Measurements from ENCODE around the gene KAT2B.

The KAT2B gene

GRCh38 chr3:20064796-20065564 is 24.7 kb downstream of the KAT2B start:
- H3K4me3 ChIP-seq (replicated peaks in 1 of 2; ENCODE audit: low read depth in 2 of 2, low read length in 2 of 2): no peak overlapping the region
- no peak for DNase-seq (ENCODE audit: low read depth in 2 of 2)
- TF ChIP-seq CTCF (IDR thresholded peaks at IDR 0.05; ENCODE audit: low read depth, low read length): no peak

DNA sequence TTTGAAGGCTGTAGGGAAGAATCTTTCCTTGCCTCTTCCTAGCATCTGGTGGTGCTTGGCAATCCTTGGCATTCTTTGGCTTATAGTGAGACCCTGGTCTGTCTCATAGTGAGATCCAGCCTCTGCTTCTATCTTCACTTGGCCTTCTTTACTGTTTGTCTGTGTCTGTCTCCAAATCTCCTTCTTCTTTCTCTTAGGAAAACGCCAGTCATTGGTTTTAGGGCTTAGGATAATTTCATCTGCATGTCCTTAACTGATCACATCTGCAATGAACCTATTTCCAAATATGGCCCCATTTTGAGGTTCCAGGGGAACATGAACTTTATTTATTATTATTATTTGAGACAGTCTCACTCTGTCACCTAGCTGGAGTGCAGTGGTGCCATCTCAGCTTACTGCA is 25.8 kb downstream of the KAT2B start:
- no peak overlapping the region for H3K4me3 ChIP-seq (replicated peaks in 1 of 2; ENCODE audit: low read depth in 2 of 2, low read length in 2 of 2)
- no peak for TF ChIP-seq CTCF (IDR thresholded peaks at IDR 0.05; ENCODE audit: low read depth, low read length)
- no peak for DNase-seq (ENCODE audit: low read depth in 2 of 2)

- no peak for TF ChIP-seq CTCF (IDR thresholded peaks at IDR 0.05; ENCODE audit: low read depth, low read length)
- peak in 1 of 2 donors; percentile 18 for DNase-seq (ENCODE audit: low read depth in 2 of 2)
- H3K4me3 ChIP-seq (replicated peaks in 1 of 2; ENCODE audit: low read depth in 2 of 2, low read length in 2 of 2): no peak overlapping the region
Measured at GRCh38 chr3:20066850-20067617, 26.8 kb downstream of the KAT2B start.

GRCh38 chr3:20068512-20069177 is 28.4 kb downstream of the KAT2B start:
- H3K4me3 ChIP-seq (replicated peaks in 1 of 2; ENCODE audit: low read depth in 2 of 2, low read length in 2 of 2): no peak overlapping the region
- DNase-seq (ENCODE audit: low read depth in 2 of 2): no peak
- TF ChIP-seq CTCF (IDR thresholded peaks at IDR 0.05; ENCODE audit: low read depth, low read length): no peak

GRCh38 chr3:20069178-20069532 is 28.9 kb downstream of the KAT2B start:
- no peak for DNase-seq (ENCODE audit: low read depth in 2 of 2)
- no peak overlapping the region for H3K4me3 ChIP-seq (replicated peaks in 1 of 2; ENCODE audit: low read depth in 2 of 2, low read length in 2 of 2)
- no peak for TF ChIP-seq CTCF (IDR thresholded peaks at IDR 0.05; ENCODE audit: low read depth, low read length)

- no peak for TF ChIP-seq CTCF (IDR thresholded peaks at IDR 0.05; ENCODE audit: low read depth, low read length)
- H3K4me3 ChIP-seq (replicated peaks in 1 of 2; ENCODE audit: low read depth in 2 of 2, low read length in 2 of 2): no peak overlapping the region
- DNase-seq (ENCODE audit: low read depth in 2 of 2): no peak
Measured at GRCh38 chr3:20071175-20071574, 30.9 kb downstream of the KAT2B start.
